Stomach (tissue), 4 donors: Measurements from ENCODE around the gene THUMPD2.

Source experiments
- EP300 ChIP-seq: sonication (generic); formaldehyde crosslinking; IDR thresholded peaks from one replicate; pipeline ENCODE4 v1.6.1; 2017; ENCODE audit warnings: antibody characterized with exemption
- POLR2A ChIP-seq, 4 donors: fragments of 450-650 bp; IDR thresholded peaks; one replicate each; pipeline ENCODE4 v1.6.1; 2016; ENCODE audit warnings: antibody characterized with exemption in 4 of 4, control low read depth in 2 of 4, mild to moderate bottlenecking in 1 of 4, moderate library complexity in 1 of 4
- POLR2AphosphoS5 ChIP-seq, 3 donors: sonication (generic); formaldehyde crosslinking; IDR thresholded peaks; one replicate each; pipeline ENCODE4 v1.6.1; 2016; ENCODE audit warnings: antibody characterized with exemption in 3 of 3
- TF ChIP-seq, protein P1 (sequence below), 7 experiments: fragments of 450-650 bp in 4 of 7; fragments of 200-600 bp in 3 of 7; sonication (generic) in 3 of 7; IDR thresholded peaks; one replicate each; pipeline ENCODE4 v1.5.1; 2016 to 2019; ENCODE audit warnings: antibody characterized with exemption in 7 of 7, control low read depth in 2 of 7, mild to moderate bottlenecking in 1 of 7

DNA sequence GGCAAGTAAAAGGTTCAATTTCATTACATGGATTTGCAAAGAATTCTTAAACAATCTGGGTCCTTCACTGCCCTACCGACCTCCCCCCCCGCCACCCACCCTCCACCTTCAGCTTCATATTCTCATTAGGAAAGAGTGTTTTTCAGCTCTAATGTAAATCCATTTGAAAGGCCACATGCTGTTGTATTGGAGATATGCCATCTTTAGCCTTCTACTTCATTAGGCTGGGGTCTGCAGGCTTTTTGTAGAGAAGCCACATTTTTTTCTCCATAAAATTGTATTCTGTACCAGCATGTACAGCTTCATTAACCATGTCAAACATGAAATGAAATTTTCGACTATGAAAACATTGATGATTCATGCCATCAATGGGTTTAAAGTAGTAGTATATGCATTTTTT is 42.8 kb upstream of the THUMPD2 start:
- TF ChIP-seq, protein P1, sequence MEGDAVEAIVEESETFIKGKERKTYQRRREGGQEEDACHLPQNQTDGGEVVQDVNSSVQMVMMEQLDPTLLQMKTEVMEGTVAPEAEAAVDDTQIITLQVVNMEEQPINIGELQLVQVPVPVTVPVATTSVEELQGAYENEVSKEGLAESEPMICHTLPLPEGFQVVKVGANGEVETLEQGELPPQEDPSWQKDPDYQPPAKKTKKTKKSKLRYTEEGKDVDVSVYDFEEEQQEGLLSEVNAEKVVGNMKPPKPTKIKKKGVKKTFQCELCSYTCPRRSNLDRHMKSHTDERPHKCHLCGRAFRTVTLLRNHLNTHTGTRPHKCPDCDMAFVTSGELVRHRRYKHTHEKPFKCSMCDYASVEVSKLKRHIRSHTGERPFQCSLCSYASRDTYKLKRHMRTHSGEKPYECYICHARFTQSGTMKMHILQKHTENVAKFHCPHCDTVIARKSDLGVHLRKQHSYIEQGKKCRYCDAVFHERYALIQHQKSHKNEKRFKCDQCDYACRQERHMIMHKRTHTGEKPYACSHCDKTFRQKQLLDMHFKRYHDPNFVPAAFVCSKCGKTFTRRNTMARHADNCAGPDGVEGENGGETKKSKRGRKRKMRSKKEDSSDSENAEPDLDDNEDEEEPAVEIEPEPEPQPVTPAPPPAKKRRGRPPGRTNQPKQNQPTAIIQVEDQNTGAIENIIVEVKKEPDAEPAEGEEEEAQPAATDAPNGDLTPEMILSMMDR (IDR thresholded peaks at IDR 0.05) = no peak
- TF ChIP-seq POLR2AphosphoS5 (IDR thresholded peaks at IDR 0.05) (no peak), EP300 (no peak), POLR2A (IDR thresholded peaks at IDR 0.05) (no peak)
